Ishikawa (cell line): ENCODE measurements around the gene MRM2.

Experiments used
- CEBPB ChIP-seq: IDR thresholded peaks from 2 replicates; pipeline ENCODE4 v1.6.1; 2012
- CREB1 ChIP-seq: IDR thresholded peaks from 2 replicates; pipeline ENCODE4 v1.6.1; 2012; ENCODE audit warnings: low read depth
- EGR1 ChIP-seq: IDR thresholded peaks from 2 replicates; pipeline ENCODE4 v1.6.1; 2012
- EP300 ChIP-seq: IDR thresholded peaks from 2 replicates; pipeline ENCODE4 v1.6.1; 2012; ENCODE audit warnings: borderline replicate concordance
- FOXM1 ChIP-seq: IDR thresholded peaks from 2 replicates; pipeline ENCODE4 v1.6.1; 2012; ENCODE audit warnings: low read depth, borderline replicate concordance
- MAX ChIP-seq: IDR thresholded peaks from 2 replicates; pipeline ENCODE4 v1.6.1; 2012
- RAD21 ChIP-seq: IDR thresholded peaks from 2 replicates; pipeline ENCODE4 v1.6.1; 2012; ENCODE audit warnings: low read depth
- TAF1 ChIP-seq: IDR thresholded peaks from 2 replicates; pipeline ENCODE4 v1.6.1; 2012; ENCODE audit warnings: low read depth, mild to moderate bottlenecking
- TCF12 ChIP-seq: IDR thresholded peaks from 2 replicates; pipeline ENCODE4 v1.6.1; 2012; ENCODE audit warnings: low read depth
- TEAD4 ChIP-seq: IDR thresholded peaks from 2 replicates; pipeline ENCODE4 v1.6.1; 2012
- USF1 ChIP-seq: IDR thresholded peaks from 2 replicates; pipeline ENCODE4 v1.6.1; 2012
- YY1 ChIP-seq: IDR thresholded peaks from 2 replicates; pipeline ENCODE4 v1.6.1; 2012; ENCODE audit warnings: low read depth
- ZBTB7A ChIP-seq: IDR thresholded peaks from 2 replicates; pipeline ENCODE4 v1.6.1; 2012; ENCODE audit warnings: low read depth
- TF ChIP-seq, protein P1 (sequence below): IDR thresholded peaks from 2 replicates; pipeline ENCODE4 v1.6.1; 2012; ENCODE audit warnings: low read depth, mild to moderate bottlenecking

DNA sequence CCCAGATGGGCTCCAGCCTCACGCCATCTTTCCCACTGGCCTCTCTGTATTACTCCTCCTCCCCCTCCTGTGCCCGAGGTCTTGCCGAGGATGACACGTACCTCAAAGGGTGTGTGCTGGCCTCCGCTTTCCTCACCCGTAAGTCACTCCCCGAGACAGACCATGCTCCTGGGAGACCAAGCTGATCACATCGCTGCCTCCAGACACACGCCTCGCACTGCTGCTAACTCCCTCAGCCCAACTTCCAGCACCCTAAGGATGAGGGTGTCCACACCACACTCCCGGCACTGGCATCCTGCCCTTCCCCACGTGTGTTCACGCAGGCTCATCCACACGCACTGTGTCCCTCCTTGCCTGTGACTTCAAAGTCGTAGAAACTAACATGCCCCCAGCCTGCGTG lies 33.3 kb downstream of the MRM2 start:
- TF ChIP-seq, protein P1, sequence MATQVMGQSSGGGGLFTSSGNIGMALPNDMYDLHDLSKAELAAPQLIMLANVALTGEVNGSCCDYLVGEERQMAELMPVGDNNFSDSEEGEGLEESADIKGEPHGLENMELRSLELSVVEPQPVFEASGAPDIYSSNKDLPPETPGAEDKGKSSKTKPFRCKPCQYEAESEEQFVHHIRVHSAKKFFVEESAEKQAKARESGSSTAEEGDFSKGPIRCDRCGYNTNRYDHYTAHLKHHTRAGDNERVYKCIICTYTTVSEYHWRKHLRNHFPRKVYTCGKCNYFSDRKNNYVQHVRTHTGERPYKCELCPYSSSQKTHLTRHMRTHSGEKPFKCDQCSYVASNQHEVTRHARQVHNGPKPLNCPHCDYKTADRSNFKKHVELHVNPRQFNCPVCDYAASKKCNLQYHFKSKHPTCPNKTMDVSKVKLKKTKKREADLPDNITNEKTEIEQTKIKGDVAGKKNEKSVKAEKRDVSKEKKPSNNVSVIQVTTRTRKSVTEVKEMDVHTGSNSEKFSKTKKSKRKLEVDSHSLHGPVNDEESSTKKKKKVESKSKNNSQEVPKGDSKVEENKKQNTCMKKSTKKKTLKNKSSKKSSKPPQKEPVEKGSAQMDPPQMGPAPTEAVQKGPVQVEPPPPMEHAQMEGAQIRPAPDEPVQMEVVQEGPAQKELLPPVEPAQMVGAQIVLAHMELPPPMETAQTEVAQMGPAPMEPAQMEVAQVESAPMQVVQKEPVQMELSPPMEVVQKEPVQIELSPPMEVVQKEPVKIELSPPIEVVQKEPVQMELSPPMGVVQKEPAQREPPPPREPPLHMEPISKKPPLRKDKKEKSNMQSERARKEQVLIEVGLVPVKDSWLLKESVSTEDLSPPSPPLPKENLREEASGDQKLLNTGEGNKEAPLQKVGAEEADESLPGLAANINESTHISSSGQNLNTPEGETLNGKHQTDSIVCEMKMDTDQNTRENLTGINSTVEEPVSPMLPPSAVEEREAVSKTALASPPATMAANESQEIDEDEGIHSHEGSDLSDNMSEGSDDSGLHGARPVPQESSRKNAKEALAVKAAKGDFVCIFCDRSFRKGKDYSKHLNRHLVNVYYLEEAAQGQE, result no peak
- TF ChIP-seq RAD21 (no peak), ZBTB7A (no peak), MAX (no peak), EGR1 (no peak), EP300 (no peak), TAF1 (no peak), YY1 (no peak), TEAD4 (no peak), CEBPB (no peak), USF1 (no peak), TCF12 (no peak), FOXM1 (no peak), CREB1 (no peak)
